DND-41 (cell line): ENCODE data around the gene JDP2.

ENCODE experiments used
- ATAC-seq: fragments of 200-7000 bp; cut with Tn5 transposase; 3 replicates; pipeline ENCODE4 v1.9.1; 2021; ENCODE audit warnings: low read depth; ENCODE audit not compliant: insufficient read depth
- DNase-seq: peaks from one replicate; pipeline ENCODE4 v3.0.0-alpha.2; 2020
- H2AFZ ChIP-seq: 2 replicates; pipeline ENCODE4 v1.6.0; 2012; ENCODE audit warnings: low read depth, low read length
- H3K27ac ChIP-seq: 2 replicates; pipeline ENCODE4 v1.5.1; 2012; ENCODE audit warnings: low read length, inconsistent platforms
- H3K27me3 ChIP-seq: fragments of 200-600 bp; sonication (generic); 2 replicates; pipeline ENCODE4 v1.6.0; 2012; ENCODE audit warnings: low read length, mild to moderate bottlenecking, inconsistent platforms; ENCODE audit not compliant: insufficient read depth, poor library complexity
- H3K36me3 ChIP-seq: 2 replicates; pipeline ENCODE4 v1.5.1; 2012; ENCODE audit warnings: low read length, inconsistent platforms; ENCODE audit not compliant: insufficient read depth
- H3K4me1 ChIP-seq: 2 replicates; pipeline ENCODE4 v1.5.1; 2012; ENCODE audit warnings: mild to moderate bottlenecking, low read length; ENCODE audit not compliant: insufficient read depth
- H3K4me2 ChIP-seq: 2 replicates; pipeline ENCODE4 v1.6.0; 2012; ENCODE audit warnings: mild to moderate bottlenecking, moderate library complexity, low read length, inconsistent platforms; ENCODE audit not compliant: insufficient read depth
- H3K4me3 ChIP-seq, 2 experiments: fragments of 200-600 bp in 1 of 2; shearing (Covaris generic) in 1 of 2; 2 replicates each; pipeline ENCODE4 v1.5.1; 2012 to 2016; ENCODE audit warnings: inconsistent platforms in 2 of 2, low read length in 2 of 2, mild to moderate bottlenecking in 2 of 2, low read depth in 1 of 2, moderate library complexity in 1 of 2
- H3K79me2 ChIP-seq: 2 replicates; pipeline ENCODE4 v1.6.0; 2012; ENCODE audit warnings: low read length, inconsistent platforms; ENCODE audit not compliant: insufficient read depth
- H3K9ac ChIP-seq: 2 replicates; pipeline ENCODE4 v1.6.0; 2012; ENCODE audit warnings: low read depth, mild to moderate bottlenecking, inconsistent platforms, low read length, moderate library complexity
- H3K9me3 ChIP-seq: 2 replicates; pipeline ENCODE4 v1.5.1; 2012; ENCODE audit warnings: low read length, moderate library complexity, mild to moderate bottlenecking, inconsistent platforms; ENCODE audit not compliant: insufficient read depth, severe bottlenecking
- H4K20me1 ChIP-seq: 2 replicates; pipeline ENCODE4 v1.6.0; 2012; ENCODE audit warnings: low read length; ENCODE audit not compliant: insufficient read depth
- CTCF ChIP-seq: IDR thresholded peaks from 2 replicates; pipeline ENCODE4 v1.5.1; 2012; ENCODE audit warnings: borderline replicate concordance, low read length, moderate library complexity, mild to moderate bottlenecking; ENCODE audit not compliant: poor library complexity, severe bottlenecking; ENCODE audit errors: extremely low read depth
- EZH2 ChIP-seq: IDR thresholded peaks from 3 replicates; pipeline ENCODE4 v1.6.1; 2012; ENCODE audit warnings: borderline replicate concordance, low read depth, mild to moderate bottlenecking, moderate library complexity, low read length, inconsistent platforms; ENCODE audit not compliant: severe bottlenecking

JDP2 gene

GRCh38 chr14:75427482-75428229, at the start of gene JDP2:
JDP2 (plus strand) TSS chr14:75428022; CDS start chr14:75437921, 9,899 bp downstream.
- DNase-seq, result peak; percentile 48
- Histone ChIP-seq H3K4me1 (0 out of 2 replicates have a peak, but pooled peaks cover 2% of the 10 kb centered on the region), H3K27me3 (peaks cover 51% of the 10 kb centered on the region), H3K9ac (no peak within 1 kb of the TSS), H3K79me2 (no peaks in the 10 kb centered on the region), H3K9me3 (no peaks in the 10 kb centered on the region), H3K27ac (no peak within 1 kb of the TSS), H3K4me2 (peak within 1 kb of the TSS; percentile 17; the same call in 1 of the 2 replicates), H3K36me3 (no peaks in the 10 kb centered on the region), H3K4me3 (peak within 1 kb of the TSS in 1 of 2 experiments; percentile 23; a peak in 1 of 4 replicates), H2AFZ (no peak within 1 kb of the TSS), H4K20me1 (no peaks in the 10 kb centered on the region; the same call in 1 of the 2 replicates)
- no peak for TF ChIP-seq CTCF
- no peak for TF ChIP-seq EZH2
- ATAC-seq, result peak; percentile 78

DNA sequence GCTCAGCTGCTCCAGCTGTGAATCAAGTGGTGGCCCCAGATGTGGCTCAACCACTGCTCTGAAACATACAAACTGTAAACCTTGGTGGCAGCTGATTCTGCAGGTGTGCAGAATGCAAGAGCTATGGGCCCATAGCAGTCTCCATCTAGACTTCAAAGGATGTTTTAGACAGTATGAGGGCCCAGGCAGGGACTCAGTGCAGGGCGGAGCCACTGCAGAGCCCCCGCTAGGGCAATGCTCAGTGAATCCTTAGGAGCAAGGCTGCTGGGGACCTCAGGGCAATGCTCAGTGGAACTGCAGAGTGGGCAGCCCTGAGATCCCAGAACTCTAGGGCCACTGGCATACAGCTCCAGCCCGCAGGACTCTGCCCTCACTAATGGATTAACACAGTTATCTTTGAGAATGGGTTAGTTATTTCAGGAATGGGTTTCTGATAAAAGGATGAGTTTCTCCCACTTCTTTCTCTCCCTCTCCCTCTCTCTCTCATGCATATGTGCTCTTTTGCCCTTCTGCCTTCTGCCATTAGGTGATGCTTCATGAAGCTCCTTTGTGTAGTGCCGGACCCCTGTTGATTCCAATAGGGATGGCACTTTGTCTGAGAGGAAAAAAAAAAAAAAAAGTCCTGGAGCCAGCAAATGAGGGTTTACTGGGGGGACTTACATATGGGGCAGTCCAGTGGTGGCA, 48.4 kb upstream of the JDP2 start:
- Histone ChIP-seq H3K9me3 (no peaks in the 10 kb centered on the region), H2AFZ (no peak overlapping the region), H3K27me3 (peaks cover 6% of the 10 kb centered on the region), H3K9ac (no peak overlapping the region), H3K79me2 (no peaks in the 10 kb centered on the region), H3K4me1 (no peaks in the 10 kb centered on the region), H3K36me3 (no peaks in the 10 kb centered on the region), H3K4me3 (no peak overlapping the region), H3K27ac (no peak overlapping the region), H3K4me2 (no peak overlapping the region), H4K20me1 (no peaks in the 10 kb centered on the region)
- ATAC-seq, result no peak
- no peak for DNase-seq
- TF ChIP-seq CTCF (no peak), EZH2 (no peak)

GRCh38 chr14:75379930-75380270, 47.9 kb upstream of the JDP2 start:
- Histone ChIP-seq H3K27me3 (peaks cover 6% of the 10 kb centered on the region), H3K4me3 (no peak overlapping the region), H3K4me2 (no peak overlapping the region), H3K36me3 (no peaks in the 10 kb centered on the region), H4K20me1 (no peaks in the 10 kb centered on the region), H3K27ac (no peak overlapping the region), H3K4me1 (no peaks in the 10 kb centered on the region), H2AFZ (no peak overlapping the region), H3K9me3 (no peaks in the 10 kb centered on the region), H3K9ac (no peak overlapping the region), H3K79me2 (no peaks in the 10 kb centered on the region)
- DNase-seq, result no peak
- no peak for ATAC-seq
- TF ChIP-seq CTCF, result no peak
- no peak for TF ChIP-seq EZH2
